ENCODE measurements around the gene PRR14L. TPM values are rescaled to one million over a fixed set of nuclear protein-coding genes. Genes with fewer than 3 reads are reported as not detected.

The PRR14L gene
- total RNA-seq, 1 donor from 2014 or later, result 61.7 TPM

GRCh38 chr22:31635638-31636306 is 114.2 kb downstream of the PRR14L start:
- Mint-ChIP-seq H3K27ac (no peak overlapping the region), H3K4me1 (peaks cover 8% of the 10 kb centered on the region), H3K4me3 (no peak overlapping the region), H3K9me3 (no peaks in the 10 kb centered on the region), H3K27me3 (ENCODE audit: low read depth) (no peaks in the 10 kb centered on the region), H3K36me3 (no peaks in the 10 kb centered on the region)
- no peak for DNase-seq (ENCODE audit: low spot score in 2 of 2, unreplicated experiment in 2 of 2)
- no peak for TF ChIP-seq CTCF (IDR thresholded peaks at IDR 0.05; ENCODE audit: unreplicated experiment)

DNA sequence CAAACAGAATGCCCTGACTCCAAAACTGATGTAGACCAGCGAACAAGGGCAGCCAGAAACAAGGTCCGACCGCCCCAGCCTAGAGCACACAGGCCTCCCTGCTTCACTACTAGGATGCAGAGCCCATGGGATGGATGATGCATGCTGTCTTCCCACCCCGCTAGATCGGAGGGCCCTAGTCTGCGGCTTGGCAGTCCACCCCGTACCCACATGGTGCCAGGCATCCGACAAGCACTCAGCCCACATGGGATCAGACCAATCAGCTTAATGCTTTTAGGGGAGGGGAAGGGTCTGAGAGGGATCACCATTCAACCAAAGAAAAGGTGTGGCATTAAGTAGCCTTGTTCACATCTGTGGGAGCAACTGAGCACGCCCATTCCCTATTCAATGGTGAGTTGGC is 118.5 kb downstream of the PRR14L start:
- Mint-ChIP-seq H3K36me3 (no peaks in the 10 kb centered on the region), H3K27me3 (ENCODE audit: low read depth) (no peaks in the 10 kb centered on the region), H3K9me3 (no peaks in the 10 kb centered on the region), H3K27ac (peak overlapping the region; percentile 81), H3K4me1 (peaks cover 13% of the 10 kb centered on the region), H3K4me3 (peak overlapping the region; percentile 85)
- DNase-seq (ENCODE audit: low spot score in 2 of 2, unreplicated experiment in 2 of 2), result no peak
- TF ChIP-seq CTCF (IDR thresholded peaks at IDR 0.05; ENCODE audit: unreplicated experiment), result no peak

Other genes with a start within 250 kb of the PRR14L start
- gene PISD, start 87.9 kb downstream of the PRR14L start, total RNA-seq, result 40.4 to 43.8 TPM (median 41.8 TPM) in 3 replicates
- 31.0 to 39.5 TPM (median 38.3 TPM) in 3 replicates for gene DEPDC5, start 3.9 kb upstream of the PRR14L start, total RNA-seq
- gene YWHAH, start 194.4 kb upstream of the PRR14L start, total RNA-seq, result 57.8 to 65.6 TPM (median 64.4 TPM) in 3 replicates